Kidney epithelial cell (primary cell): ENCODE measurements around the gene JSRP1. TPM values are rescaled to one million over a fixed set of nuclear protein-coding genes. Genes with fewer than 3 reads are reported as not detected.

Source experiments
- DNase-seq: peaks from one replicate; pipeline ENCODE4 v3.0.0-alpha.2; 2010; ENCODE audit warnings: low read depth
- H3K27me3 ChIP-seq: 2 replicates; pipeline ENCODE4 v1.6.0; 2011; ENCODE audit warnings: low read length; ENCODE audit not compliant: control insufficient read depth, insufficient read depth
- H3K36me3 ChIP-seq: 2 replicates; pipeline ENCODE4 v1.5.1; 2011; ENCODE audit warnings: low read length; ENCODE audit not compliant: control insufficient read depth, insufficient read depth
- H3K4me3 ChIP-seq: 2 replicates; pipeline ENCODE4 v1.5.1; 2011; ENCODE audit warnings: low read depth, mild to moderate bottlenecking, control low read depth, low read length
- total RNA-seq: library from RNA; depleted of rRNA; stranded (reverse); fragments of >200 nt; gene quantifications from 2 replicates; pipeline ENCODE4 v1.2.3, GENCODE V29; 2015
- TF ChIP-seq, protein P1 (sequence below): IDR thresholded peaks from 2 replicates; pipeline ENCODE4 v1.5.1; 2011; ENCODE audit warnings: mild to moderate bottlenecking, moderate library complexity, low read length, control low read depth, inconsistent platforms; ENCODE audit not compliant: insufficient read depth, poor library complexity, severe bottlenecking

JSRP1 gene
- total RNA-seq, 1 donor from 2014 or later = 2.5 TPM

DNA sequence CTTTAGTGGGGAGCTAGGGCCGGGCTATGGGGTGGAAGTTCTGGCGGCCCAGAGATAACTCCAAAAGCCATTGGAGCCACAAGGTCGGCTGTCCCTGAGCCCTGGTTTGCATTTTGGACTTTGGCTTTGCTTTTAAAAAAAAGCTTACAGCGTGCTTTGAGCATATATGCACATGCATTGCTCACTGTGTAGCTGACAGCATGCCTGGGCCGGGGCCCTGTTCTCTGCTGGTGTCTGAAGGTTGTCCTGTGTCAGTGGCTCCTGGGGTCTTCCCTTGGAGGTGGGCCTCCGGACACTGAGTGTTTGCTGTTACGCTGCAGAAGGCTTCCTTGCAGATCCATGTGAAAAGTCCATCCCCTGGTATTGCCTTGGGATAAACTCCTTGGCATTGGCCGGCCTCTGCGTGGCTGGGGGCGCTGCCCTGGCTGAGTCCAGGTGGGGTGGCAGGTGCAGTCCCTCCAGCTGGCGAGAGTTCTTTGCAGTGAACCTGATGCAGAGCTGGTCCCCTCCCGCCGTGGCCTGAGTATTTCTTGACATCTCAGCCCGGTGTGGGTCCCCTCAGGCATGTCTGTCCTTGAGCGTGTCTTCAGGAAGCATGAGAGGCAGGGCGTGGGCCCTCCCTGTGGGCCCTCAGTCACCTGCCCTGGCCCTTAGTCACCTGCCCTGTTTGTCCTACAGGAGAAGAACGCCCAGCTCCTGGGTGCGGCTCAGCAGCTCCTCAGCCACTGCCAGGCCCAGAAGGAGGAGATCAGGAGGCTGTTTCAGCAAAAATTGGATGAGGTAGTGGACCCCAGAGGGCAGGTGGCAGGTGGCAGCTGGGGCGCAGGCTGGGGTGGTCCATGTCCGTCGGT lies 43.1 kb downstream of the JSRP1 start:
- no peaks in the 10 kb centered on the region for H3K27me3 ChIP-seq
- no peak overlapping the region for H3K4me3 ChIP-seq
- TF ChIP-seq, protein P1, sequence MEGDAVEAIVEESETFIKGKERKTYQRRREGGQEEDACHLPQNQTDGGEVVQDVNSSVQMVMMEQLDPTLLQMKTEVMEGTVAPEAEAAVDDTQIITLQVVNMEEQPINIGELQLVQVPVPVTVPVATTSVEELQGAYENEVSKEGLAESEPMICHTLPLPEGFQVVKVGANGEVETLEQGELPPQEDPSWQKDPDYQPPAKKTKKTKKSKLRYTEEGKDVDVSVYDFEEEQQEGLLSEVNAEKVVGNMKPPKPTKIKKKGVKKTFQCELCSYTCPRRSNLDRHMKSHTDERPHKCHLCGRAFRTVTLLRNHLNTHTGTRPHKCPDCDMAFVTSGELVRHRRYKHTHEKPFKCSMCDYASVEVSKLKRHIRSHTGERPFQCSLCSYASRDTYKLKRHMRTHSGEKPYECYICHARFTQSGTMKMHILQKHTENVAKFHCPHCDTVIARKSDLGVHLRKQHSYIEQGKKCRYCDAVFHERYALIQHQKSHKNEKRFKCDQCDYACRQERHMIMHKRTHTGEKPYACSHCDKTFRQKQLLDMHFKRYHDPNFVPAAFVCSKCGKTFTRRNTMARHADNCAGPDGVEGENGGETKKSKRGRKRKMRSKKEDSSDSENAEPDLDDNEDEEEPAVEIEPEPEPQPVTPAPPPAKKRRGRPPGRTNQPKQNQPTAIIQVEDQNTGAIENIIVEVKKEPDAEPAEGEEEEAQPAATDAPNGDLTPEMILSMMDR = no peak
- H3K36me3 ChIP-seq = peaks cover 8% of the 10 kb centered on the region
- no peak for DNase-seq

DNA sequence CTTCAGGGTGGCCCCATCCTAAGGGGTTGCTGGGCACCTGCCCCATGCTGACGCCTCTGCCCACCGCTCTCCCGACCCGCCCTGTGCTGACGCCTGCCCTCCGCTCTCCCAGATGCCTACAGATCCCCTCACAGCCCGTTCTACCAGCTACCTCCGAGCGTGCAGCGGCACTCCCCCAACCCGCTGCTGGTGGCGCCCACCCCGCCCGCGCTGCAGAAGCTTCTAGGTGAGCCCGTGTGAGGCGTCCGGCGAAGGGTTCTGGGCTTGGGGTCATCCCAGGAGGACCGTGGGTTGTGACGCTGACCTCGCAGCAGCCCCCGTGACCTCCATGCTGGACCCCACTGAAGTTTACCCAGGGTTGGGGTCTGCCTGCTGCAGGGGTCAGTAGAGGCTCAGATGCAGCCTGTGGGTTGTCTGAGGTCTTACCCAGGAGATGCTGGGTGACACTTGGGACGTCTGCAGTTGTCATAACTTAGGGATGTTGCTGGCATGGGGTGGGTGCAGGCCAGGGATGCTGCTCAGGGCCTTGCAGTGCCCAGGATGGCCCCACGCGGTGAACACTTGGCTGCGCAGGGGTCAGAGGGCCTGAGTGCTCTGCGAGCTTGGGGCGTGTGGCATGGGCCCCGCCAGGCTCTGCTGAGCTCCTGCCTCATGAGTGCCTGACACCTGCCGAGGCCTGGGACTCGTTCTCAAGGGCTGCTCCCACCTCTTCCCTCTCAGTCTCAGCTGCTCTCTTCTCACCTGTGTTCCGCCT lies 45.1 kb downstream of the JSRP1 start:
- Histone ChIP-seq H3K27me3 (no peaks in the 10 kb centered on the region), H3K4me3 (no peak overlapping the region), H3K36me3 (peaks cover 5% of the 10 kb centered on the region)
- TF ChIP-seq, protein P1 = no peak
- DNase-seq = no peak

DNA sequence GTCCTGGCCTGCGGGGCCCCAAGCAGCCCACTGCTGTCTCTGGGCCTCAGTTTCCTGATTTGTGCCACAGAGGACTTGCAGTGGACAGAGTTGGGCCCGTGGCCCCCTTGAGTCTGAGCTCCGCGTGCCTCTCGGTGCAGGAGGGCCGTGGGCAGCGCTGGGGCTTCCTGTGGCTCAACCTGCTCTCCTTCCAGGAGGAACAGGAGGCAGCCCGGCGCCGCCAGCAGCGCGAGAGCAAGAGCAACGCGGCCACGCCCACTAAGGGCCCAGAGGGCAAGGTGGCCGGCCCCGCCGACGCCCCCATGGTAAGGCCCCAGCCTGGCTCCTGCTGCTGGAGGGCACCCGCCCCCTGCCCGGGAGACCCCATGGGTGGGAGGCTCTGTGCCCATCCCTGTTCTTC lies 46.0 kb downstream of the JSRP1 start:
- Histone ChIP-seq H3K36me3 (peaks cover 5% of the 10 kb centered on the region), H3K4me3 (no peak overlapping the region), H3K27me3 (no peaks in the 10 kb centered on the region)
- TF ChIP-seq, protein P1 = no peak
- no peak for DNase-seq

DNA sequence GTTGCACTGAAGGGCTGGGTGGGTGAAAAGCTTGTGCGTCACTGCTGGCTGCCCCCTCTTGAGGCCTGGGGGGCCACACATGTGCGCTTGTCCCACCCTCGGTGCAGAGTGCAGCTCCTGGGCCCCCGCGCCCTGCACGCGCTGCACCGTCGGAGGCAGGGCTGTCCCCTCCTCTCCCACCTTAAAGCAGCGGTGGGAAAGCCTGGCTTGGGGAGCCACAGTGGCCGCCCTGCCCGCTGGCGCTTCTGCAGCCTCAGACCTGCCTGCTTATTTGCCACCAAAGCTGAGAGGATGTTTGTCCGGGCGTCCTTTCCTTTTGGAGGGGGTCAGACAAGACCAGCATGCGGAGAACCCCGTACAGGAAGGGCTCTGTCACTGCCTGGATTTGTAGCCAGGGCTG lies 46.8 kb downstream of the JSRP1 start:
- Histone ChIP-seq H3K4me3 (no peak overlapping the region), H3K36me3 (peaks cover 3% of the 10 kb centered on the region), H3K27me3 (no peaks in the 10 kb centered on the region)
- DNase-seq = no peak
- TF ChIP-seq, protein P1 = no peak

DNA sequence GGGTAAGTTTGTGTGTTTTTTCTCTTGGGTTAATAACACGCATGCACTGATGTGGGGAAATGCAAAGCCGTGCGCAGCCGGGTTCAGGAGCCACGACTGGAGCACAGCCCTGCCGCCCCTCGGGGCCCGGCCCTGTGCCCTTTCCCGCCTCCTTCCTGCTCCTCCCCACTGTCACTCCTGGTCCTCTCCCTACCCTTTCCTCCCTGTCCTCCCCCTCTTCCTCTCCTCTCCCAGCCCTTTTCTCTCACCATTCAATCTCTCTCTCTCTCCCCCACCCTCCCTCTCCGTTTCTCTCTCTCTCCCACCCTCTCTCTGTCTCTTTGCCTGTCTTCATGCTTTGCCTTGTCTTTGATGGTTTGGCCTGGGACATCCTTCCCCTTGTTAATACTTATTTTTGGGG lies 47.2 kb downstream of the JSRP1 start:
- no peak overlapping the region for H3K4me3 ChIP-seq
- peaks cover 2% of the 10 kb centered on the region for H3K36me3 ChIP-seq
- DNase-seq = no peak
- H3K27me3 ChIP-seq = no peaks in the 10 kb centered on the region
- TF ChIP-seq, protein P1 = no peak
